Activated effector memory CD4-positive, alpha-beta T cell treated with Interleukin-2 at 50 U/mL for 16 hours (primary cell): ENCODE measurements around the gene SMIM5.
A peak's percentile ranks its signal among the peaks of the same experiment; 100 is the strongest.
"Not testable (repeated sequence)": the region's sequence is repeated elsewhere in the genome, so short reads cannot be mapped to it uniquely, and the experiment has no call there.

Experiments used
- DNase-seq: peaks from one replicate; pipeline ENCODE4 v3.0.0-alpha.2; 2020

SMIM5 gene

DNA sequence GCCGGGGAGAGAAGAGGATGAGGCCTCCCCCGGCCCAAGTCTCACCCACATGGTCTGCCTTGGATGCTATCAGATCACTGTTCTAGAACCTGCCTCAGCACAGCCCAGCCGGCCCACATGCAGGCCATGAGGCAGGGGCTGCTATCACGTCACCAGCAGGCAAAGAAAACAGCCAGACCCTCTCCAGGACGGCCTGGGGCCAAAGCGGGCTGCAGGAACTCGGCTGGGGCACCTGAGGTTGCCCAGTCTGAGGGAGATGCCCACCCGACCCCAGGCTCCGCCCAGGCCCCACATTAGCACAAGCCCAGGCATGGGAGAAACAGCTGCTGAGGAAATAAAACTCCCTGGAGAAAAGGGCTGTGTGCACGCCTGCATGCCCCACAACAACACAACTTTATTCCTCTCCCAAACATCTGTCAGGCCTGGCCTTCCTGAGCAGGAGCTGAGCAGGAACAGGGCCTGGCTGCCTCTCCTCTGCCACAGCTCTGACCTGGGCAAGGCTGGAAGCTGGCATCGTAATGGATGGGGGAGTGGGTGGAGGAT, 6.7 kb upstream of the SMIM5 start:
- no peak for DNase-seq

GRCh38 chr17:75627094-75627493, 6.1 kb upstream of the SMIM5 start:
- no peak for DNase-seq

GRCh38 chr17:75628425-75628824, 4.8 kb upstream of the SMIM5 start:
- DNase-seq: no peak

DNA sequence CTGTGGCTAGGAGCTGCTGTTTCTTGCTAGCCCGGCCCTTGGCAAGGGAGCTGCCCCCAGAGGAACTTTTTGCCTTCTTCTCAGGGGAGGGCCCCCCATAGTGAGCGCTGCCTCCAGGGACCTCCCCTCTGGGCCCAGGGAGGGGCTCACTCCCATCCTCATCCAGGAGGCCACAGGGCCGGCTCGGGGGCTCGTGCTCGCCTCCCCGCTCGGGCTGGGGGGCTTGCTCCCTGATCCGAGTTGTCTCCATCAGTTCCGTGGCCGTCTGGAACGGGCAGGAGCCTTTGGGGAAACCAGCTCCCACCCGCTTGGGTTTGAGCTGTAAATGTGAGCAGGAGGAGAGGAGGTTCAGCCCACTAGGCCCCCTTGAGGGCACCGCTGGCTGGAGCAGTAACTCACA, 4.1 kb upstream of the SMIM5 start:
- no peak for DNase-seq

- no peak for DNase-seq
Observed at GRCh38 chr17:75630071-75630917, 2.9 kb upstream of the SMIM5 start.

- DNase-seq: no peak
Observed at GRCh38 chr17:75631353-75631752, 1.9 kb upstream of the SMIM5 start.

DNA sequence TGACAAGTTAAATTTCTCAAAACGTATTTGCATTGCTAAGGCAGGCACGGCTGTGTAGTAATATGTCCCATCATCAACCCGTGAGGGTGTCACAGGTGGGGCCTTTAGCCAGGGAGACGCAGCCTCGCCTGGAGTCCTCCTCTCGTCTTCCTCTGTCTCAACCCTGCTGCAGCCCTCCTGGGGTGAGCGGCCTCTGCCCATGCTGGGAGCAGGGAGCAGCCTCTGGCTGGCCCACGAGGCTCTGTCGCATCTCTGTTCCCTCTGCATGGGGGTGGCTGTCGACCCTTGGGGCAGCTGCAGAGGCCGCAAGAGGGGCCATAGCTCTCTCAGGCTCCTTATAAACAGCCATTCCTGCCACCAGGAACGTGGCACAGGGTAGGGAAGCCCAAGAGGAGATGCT, 806 bp upstream of the SMIM5 start:
- DNase-seq: no peak

DNA sequence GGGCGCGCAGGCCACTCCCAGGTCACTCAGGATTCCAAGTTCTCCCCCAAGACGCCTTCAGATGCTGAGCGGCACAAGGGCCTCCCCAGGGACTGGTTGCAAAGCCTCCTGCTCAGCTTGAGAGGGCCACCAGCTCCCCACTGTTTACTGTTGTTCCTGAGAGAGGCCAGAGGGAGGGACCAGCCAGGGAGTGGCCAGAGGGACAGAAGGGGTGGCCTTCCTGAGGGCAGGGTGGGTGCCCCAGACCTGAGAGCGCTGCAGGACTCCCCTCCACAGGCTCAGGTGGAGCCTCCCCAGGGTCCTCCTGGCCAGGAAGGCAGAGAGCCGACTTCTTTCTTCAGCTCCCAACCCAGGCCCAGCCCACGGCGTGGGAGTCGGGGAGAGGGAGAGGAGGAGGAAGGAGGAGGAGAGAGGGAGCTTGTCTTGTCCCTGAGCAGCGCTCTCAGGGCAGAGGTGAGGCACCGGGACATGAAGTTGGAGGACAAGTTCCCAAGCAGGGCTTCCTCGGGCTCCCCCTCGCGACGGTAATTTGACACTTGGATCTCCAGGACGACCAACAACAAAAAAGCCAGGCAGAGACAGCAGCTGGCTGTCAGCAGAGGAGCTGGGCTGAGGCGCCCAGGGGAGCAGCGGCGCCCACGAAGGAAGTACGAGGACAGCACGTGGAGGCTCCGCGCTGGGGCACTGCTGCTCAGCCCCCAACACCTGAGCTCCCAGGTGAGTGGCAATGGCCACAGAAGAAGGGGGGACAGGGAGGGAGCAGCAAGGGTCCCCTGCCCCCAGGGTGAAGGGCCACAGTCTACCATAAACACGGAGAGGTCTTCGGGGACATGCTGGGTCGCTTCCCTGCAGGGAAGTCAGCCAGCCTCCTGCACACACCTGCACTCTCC, 497 bp downstream of the SMIM5 start:
- peak; percentile 25 for DNase-seq

DNA sequence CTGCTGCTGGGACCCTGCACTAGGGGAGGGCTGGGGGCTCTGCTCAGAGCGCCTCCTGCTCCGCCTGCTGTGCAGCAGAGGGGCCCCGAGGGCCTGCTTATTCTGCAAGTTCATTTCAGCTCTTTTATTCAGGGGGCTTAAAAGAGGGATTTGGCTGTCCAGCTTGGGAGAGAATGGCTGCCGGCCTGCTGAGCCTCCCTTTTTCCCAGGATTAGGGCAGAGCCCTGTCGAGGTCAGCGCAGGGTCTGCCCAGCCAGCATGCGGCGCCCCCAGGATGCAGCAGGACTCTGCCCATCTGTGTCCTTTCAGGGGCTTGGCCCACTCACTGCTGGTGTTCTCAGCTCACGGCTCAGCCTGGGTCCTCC, 1.1 kb downstream of the SMIM5 start:
- DNase-seq: no peak

DNA sequence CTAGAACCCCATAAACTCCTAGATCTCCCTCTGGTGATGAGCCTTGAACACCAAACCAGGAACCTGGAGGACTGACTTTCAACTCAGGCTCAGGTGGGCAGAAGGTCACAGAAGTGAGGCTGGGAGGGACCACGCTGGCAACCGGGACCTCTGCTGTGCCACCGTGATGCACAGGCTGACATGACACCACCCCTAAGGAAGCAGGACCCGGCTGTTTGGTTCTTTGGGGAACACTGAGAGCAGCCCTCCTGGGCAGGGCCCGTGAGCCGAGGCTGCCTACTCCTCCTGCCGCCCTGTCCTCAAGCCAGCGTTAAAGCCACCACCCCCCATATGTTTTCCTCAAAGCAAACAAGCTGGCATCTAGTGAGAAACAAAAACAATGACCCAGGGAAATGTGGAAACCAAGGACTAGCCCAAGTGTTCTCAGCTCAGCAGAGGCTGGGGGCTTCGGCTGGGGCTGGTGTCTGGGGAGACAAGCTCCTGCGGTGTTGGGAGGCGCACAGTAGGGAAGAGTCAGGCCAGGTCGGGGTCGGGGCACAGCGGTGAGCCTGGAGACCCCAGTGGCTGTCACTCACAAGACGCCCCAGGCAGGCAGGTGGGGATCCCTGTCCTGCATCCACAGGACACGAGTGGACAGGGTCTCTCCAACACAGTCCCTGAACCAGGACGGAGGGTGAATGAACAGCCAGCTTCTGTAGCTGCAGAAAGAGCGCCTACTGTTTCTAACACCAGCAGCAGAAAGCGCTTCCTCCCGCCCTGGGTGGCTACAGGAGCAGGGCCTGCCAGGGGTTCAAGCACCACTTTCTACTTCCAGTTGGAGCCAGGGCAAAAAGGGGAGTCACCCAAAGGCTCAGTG, 1.7 kb downstream of the SMIM5 start:
- no peak for DNase-seq

DNA sequence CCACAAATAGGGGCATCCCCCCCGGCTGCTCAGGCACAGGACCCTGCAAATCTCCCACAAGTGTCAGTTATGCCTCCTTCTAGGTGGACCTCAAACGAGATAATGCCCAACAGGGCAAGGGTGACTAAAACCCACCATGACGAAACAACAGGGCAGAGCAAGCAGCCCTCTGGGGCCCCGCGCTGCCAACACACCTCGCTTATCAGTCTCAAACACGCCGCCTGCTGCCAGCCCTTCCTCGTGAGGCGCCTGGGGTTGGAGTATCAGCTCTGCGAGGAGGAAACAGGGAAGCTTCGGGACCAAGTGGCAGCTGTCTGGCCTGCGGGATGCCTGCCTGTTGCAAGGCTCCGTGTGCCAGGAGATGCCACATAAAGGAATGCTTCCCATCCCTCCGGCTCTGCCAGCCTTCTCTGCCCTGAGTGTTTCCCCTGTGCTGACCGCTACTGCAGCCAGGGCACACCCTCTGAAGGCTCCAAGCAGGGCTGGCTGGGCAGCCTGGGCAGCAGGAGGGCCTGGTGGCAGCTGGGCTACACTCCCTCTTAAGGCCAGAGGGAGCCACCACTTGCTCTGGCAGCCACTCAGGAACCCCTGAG, 2.5 kb downstream of the SMIM5 start:
- DNase-seq: no peak

- no peak for DNase-seq
Observed at GRCh38 chr17:75636381-75637142, 3.3 kb downstream of the SMIM5 start.

DNA sequence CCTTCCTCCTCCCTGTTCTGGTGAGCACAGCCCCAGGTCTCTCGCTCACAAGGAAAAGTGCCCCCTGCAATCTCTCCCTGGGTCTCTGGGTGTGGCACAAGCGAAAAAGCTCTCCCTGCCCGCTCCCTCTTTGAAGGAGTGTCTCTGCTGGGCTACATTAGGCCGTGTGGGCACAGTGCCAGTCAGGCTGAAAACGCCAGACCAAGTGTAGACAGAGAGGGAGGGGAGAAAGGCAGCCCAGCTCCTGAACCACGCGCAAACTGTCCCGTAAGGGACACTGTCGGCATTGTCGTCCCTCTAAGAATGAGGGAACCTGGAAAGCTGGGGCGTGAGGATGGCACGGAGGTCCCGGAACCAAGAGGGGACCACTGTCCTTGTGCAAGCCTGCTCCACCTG, 3.9 kb downstream of the SMIM5 start:
- DNase-seq: no peak

GRCh38 chr17:75637551-75637950, 4.3 kb downstream of the SMIM5 start:
- no peak for DNase-seq

GRCh38 chr17:75638039-75638438, 4.8 kb downstream of the SMIM5 start:
- not testable (repeated sequence) for DNase-seq

DNA sequence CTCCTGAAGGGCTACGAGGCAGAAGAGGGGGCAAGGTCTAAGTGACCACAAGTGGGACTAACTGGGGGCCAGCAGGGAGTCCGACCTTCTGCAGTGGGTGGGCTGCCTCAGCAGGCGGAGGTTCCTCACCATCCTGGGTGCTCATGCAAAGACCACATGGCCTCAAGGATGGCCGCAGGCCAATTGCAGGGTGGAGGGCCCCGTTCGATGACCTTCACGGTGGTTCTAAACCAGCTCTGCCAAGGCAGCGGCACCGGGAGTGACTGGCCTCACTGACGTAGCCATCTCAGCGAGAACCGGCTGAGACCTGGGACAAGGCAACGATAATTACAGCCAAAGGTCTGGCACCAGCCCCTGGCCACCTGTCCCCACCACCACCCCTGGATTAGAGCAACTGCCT, 5.7 kb downstream of the SMIM5 start:
- DNase-seq: no peak

DNA sequence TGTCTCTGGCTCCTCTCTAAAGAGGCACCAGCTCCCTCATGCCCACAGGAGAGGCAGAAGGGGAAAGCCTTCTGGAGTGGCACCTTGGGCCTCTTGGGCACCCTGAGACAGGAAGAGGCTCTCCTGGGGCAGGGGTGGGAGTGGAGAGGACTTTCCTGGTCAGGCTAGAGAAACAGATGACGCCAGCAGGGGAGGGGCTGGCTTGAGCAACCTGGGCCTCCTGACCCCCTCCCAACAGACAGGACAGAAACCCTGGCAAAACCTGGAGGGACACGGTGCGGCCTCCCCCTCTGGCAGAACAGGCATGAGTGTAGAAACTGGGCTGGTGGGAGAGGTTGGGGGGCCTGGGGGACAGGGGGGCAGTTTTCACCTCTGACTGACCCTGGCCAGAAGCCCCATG, 6.1 kb downstream of the SMIM5 start:
- no peak for DNase-seq

GRCh38 chr17:75639771-75640555, 6.7 kb downstream of the SMIM5 start:
- DNase-seq: no peak

DNA sequence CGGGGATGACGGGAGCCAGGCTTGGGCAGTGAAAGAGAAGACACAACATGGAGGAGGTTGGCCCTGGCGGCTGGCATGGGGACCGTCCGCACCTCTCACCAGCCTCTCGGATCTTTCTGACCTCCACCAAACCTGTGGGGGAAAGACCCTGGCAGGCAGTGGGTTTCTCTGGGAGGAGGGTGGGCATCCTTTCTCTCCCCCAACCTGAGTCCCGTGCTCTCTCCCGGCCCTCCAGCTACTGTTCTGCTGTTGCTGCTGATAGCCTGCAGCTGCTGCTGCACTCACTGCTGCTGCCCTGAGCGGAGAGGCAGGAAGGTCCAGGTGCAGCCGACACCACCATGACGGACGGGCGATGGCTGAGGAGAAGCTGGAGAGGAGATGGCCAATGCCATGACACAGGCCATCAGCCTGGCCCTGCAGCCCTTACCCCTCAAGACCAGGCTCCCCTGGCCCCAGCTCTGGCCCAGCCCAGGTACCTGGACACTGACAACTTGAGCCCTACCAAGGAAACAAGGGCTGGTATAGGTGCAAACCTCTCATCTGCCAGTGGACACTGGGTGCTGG, 7.4 kb downstream of the SMIM5 start:
- DNase-seq: no peak

GRCh38 chr17:75641343-75641742, 8.1 kb downstream of the SMIM5 start:
- no peak for DNase-seq
